ENCODE data around the gene KRT3. TPM values are rescaled to one million over a fixed set of nuclear protein-coding genes. Genes with fewer than 3 reads are reported as not detected.
"Not testable (repeated sequence)": the region's sequence is repeated elsewhere in the genome, so short reads cannot be mapped to it uniquely, and the experiment has no call there.

Gene KRT3
- total RNA-seq, 1 donor from 2014 or later: under 0.01 TPM

GRCh38 chr12:52763991-52764390 is 31.9 kb downstream of the KRT3 start:
- Histone ChIP-seq H3K27me3 (ENCODE audit: control insufficient read depth, insufficient read depth, low read length) (peaks cover 2% of the 10 kb centered on the region), H3K4me3 (ENCODE audit: low read depth, low read length) (no peak overlapping the region), H3K36me3 (ENCODE audit: control insufficient read depth, insufficient read depth, low read length) (no peaks in the 10 kb centered on the region)
- FAIRE-seq (no peak), DNase-seq (ENCODE audit: low read depth) (no peak)
- TF ChIP-seq, protein P1, sequence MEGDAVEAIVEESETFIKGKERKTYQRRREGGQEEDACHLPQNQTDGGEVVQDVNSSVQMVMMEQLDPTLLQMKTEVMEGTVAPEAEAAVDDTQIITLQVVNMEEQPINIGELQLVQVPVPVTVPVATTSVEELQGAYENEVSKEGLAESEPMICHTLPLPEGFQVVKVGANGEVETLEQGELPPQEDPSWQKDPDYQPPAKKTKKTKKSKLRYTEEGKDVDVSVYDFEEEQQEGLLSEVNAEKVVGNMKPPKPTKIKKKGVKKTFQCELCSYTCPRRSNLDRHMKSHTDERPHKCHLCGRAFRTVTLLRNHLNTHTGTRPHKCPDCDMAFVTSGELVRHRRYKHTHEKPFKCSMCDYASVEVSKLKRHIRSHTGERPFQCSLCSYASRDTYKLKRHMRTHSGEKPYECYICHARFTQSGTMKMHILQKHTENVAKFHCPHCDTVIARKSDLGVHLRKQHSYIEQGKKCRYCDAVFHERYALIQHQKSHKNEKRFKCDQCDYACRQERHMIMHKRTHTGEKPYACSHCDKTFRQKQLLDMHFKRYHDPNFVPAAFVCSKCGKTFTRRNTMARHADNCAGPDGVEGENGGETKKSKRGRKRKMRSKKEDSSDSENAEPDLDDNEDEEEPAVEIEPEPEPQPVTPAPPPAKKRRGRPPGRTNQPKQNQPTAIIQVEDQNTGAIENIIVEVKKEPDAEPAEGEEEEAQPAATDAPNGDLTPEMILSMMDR (IDR thresholded peaks at IDR 0.05; ENCODE audit: insufficient read depth, low read length, severe bottlenecking): no peak

- no peaks in the 10 kb centered on the region for H3K36me3 ChIP-seq (ENCODE audit: control insufficient read depth, insufficient read depth, low read length)
- no peak overlapping the region for H3K4me3 ChIP-seq (ENCODE audit: low read depth, low read length)
- TF ChIP-seq, protein P1 (IDR thresholded peaks at IDR 0.05; ENCODE audit: insufficient read depth, low read length, severe bottlenecking): no peak
- DNase-seq (ENCODE audit: low read depth) (no peak), FAIRE-seq (no peak)
- H3K27me3 ChIP-seq (ENCODE audit: control insufficient read depth, insufficient read depth, low read length): peaks cover 2% of the 10 kb centered on the region
Measured at GRCh38 chr12:52763036-52763659, 32.8 kb downstream of the KRT3 start.

- TF ChIP-seq, protein P1 (IDR thresholded peaks at IDR 0.05; ENCODE audit: insufficient read depth, low read length, severe bottlenecking): no peak
- FAIRE-seq (no peak), DNase-seq (ENCODE audit: low read depth) (no peak)
- H3K27me3 ChIP-seq (ENCODE audit: control insufficient read depth, insufficient read depth, low read length): peaks cover 2% of the 10 kb centered on the region
- no peak overlapping the region for H3K4me3 ChIP-seq (ENCODE audit: low read depth, low read length)
- no peaks in the 10 kb centered on the region for H3K36me3 ChIP-seq (ENCODE audit: control insufficient read depth, insufficient read depth, low read length)
Measured at GRCh38 chr12:52761802-52762201, 34.1 kb downstream of the KRT3 start.

DNA sequence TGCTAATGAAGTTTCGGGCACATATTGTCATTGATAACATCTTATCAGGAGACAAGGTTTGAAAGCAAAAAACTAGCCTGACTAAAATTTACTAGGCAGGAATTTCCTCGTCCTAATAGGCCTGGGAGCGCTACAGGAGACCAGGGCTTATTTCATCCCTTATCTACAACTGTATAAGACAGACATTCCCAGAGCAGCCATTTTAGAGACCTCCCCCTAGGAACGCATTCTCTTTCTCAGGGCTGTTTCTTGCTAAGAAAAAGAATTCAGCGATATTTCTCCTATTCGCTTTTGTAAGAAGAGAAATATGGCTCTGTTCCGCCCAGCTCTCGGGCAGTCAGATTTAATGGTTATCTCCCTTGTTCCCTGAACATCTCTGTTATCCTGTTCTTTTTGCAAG is 34.7 kb downstream of the KRT3 start:
- not testable (repeated sequence) for H3K36me3 ChIP-seq (ENCODE audit: control insufficient read depth, insufficient read depth, low read length); FAIRE-seq; DNase-seq (ENCODE audit: low read depth); H3K27me3 ChIP-seq (ENCODE audit: control insufficient read depth, insufficient read depth, low read length); H3K4me3 ChIP-seq (ENCODE audit: low read depth, low read length)

- H3K4me3 ChIP-seq (ENCODE audit: low read depth, low read length): no peak overlapping the region
- TF ChIP-seq, protein P1 (IDR thresholded peaks at IDR 0.05; ENCODE audit: insufficient read depth, low read length, severe bottlenecking): no peak
- DNase-seq (ENCODE audit: low read depth) (no peak), FAIRE-seq (no peak)
- no peaks in the 10 kb centered on the region for H3K36me3 ChIP-seq (ENCODE audit: control insufficient read depth, insufficient read depth, low read length)
- peaks cover 2% of the 10 kb centered on the region for H3K27me3 ChIP-seq (ENCODE audit: control insufficient read depth, insufficient read depth, low read length)
Measured at GRCh38 chr12:52760623-52761022, 35.3 kb downstream of the KRT3 start.

DNA sequence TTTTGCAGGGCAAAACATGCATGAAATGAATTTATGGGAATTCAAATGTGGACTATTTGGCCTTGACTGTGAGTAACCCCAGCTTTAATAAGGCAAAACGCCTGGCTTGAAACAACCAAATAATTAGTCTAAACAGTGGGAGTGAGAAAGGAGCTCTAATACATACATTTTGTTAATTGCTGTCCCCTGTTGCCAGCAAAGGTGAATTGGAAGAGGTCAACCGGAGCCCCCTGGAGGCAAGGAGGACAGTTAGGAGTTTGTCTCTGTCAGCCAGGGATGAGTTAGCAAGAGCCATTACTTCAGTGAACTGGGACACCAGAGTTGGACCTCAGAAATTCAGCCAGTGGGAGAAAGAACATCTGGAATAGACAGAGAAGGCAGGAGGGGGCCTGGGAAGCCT is 36.2 kb downstream of the KRT3 start:
- no peak for FAIRE-seq

More for the DNA sequence above, 36.2 kb downstream of the KRT3 start:
- TF ChIP-seq, protein P1 (IDR thresholded peaks at IDR 0.05; ENCODE audit: insufficient read depth, low read length, severe bottlenecking): no peak
- Histone ChIP-seq H3K36me3 (ENCODE audit: control insufficient read depth, insufficient read depth, low read length) (no peaks in the 10 kb centered on the region), H3K4me3 (ENCODE audit: low read depth, low read length) (no peak overlapping the region), H3K27me3 (ENCODE audit: control insufficient read depth, insufficient read depth, low read length) (peaks cover 4% of the 10 kb centered on the region)
- no peak for DNase-seq (ENCODE audit: low read depth)

Measured in bronchial epithelial cell (primary cell).